ENCODE data around the gene HIVEP1. TPM values are rescaled to one million over a fixed set of nuclear protein-coding genes. Genes with fewer than 3 reads are reported as not detected.
A peak's percentile ranks its signal among the peaks of the same experiment; 100 is the strongest.
"Not testable (repeated sequence)": the region's sequence is repeated elsewhere in the genome, so short reads cannot be mapped to it uniquely, and the experiment has no call there.

The HIVEP1 gene
- total RNA-seq, 1 donor from 2014 or later = 21.5 TPM

DNA sequence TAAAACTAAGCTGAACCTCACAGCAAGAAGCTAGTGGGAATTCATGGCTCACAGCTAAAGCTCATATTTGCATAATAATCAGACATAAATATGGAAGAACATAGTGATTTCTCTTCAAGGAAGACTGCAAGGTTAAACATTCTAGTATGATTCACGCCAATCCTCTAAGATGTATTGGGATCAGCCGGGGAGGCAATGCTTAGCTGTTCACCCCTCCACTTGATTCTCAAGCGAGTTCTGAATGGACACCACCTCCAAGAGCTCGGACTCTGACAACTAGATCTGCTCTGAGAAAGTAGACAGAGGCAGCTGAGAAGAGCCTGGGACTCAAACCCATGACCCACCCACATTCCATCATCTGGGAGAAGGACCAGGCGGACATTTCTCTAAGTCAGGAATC is 159.6 kb downstream of the HIVEP1 start:
- Mint-ChIP-seq H3K36me3 (ENCODE audit: low read depth) (no peaks in the 10 kb centered on the region), H3K4me3 (no peak overlapping the region), H3K27me3 (ENCODE audit: low read depth) (no peaks in the 10 kb centered on the region), H3K9me3 (peaks cover 4% of the 10 kb centered on the region), H3K27ac (ENCODE audit: unreplicated experiment) (peak overlapping the region; percentile 40), H3K4me1 (peaks cover 5% of the 10 kb centered on the region)
- DNase-seq (ENCODE audit: low read depth, low spot score) = no peak
- TF ChIP-seq, protein P1, sequence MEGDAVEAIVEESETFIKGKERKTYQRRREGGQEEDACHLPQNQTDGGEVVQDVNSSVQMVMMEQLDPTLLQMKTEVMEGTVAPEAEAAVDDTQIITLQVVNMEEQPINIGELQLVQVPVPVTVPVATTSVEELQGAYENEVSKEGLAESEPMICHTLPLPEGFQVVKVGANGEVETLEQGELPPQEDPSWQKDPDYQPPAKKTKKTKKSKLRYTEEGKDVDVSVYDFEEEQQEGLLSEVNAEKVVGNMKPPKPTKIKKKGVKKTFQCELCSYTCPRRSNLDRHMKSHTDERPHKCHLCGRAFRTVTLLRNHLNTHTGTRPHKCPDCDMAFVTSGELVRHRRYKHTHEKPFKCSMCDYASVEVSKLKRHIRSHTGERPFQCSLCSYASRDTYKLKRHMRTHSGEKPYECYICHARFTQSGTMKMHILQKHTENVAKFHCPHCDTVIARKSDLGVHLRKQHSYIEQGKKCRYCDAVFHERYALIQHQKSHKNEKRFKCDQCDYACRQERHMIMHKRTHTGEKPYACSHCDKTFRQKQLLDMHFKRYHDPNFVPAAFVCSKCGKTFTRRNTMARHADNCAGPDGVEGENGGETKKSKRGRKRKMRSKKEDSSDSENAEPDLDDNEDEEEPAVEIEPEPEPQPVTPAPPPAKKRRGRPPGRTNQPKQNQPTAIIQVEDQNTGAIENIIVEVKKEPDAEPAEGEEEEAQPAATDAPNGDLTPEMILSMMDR (conservative IDR thresholded peaks at IDR 0.05) = no peak

DNA sequence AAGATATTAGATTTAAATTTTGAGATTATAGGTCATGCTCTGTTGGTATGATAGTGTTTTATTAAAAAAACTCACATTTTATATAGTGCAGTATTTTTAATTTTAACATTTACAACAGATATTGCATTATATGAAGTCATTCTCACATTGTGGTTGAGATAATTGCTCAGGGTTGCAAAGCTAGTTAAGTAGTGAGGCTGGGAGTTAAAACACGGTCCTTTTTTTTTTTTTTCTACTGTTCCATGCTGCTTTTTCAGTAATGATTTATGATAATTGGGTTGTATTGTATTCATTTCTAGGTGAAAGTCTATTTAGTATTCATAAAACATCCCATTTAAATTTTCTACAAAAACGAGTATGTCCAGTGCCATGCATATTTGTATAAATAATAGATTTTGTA is 160.5 kb downstream of the HIVEP1 start:
- Mint-ChIP-seq H3K4me1 (peaks cover 5% of the 10 kb centered on the region), H3K27me3 (ENCODE audit: low read depth) (no peaks in the 10 kb centered on the region), H3K4me3 (no peak overlapping the region), H3K9me3 (peaks cover 5% of the 10 kb centered on the region), H3K36me3 (ENCODE audit: low read depth) (no peaks in the 10 kb centered on the region), H3K27ac (ENCODE audit: unreplicated experiment) (no peak overlapping the region)
- TF ChIP-seq, protein P1 (conservative IDR thresholded peaks at IDR 0.05) = no peak
- DNase-seq (ENCODE audit: low read depth, low spot score) = no peak

DNA sequence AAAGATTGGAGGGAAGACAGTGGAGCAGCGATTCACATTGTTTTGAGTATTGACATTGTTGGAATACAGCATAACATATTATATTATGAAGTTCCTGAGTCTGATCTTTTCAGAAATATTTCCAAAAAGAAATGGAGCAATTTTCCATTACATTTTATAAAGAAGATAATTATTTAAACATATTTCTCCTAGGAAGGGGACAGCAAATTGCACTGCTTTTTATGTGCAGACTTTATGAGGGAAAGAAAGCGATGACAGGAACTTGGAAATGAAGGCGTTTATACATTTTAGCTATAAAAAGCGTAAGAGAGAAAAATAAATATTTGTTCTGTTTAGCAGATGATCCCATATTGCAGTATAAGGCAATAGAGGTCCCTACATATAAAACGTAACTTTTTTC is 161.1 kb downstream of the HIVEP1 start:
- Mint-ChIP-seq H3K36me3 (ENCODE audit: low read depth) (no peaks in the 10 kb centered on the region), H3K27ac (ENCODE audit: unreplicated experiment) (no peak overlapping the region), H3K4me1 (peaks cover 5% of the 10 kb centered on the region), H3K27me3 (ENCODE audit: low read depth) (no peaks in the 10 kb centered on the region), H3K4me3 (no peak overlapping the region), H3K9me3 (peaks cover 5% of the 10 kb centered on the region)
- DNase-seq (ENCODE audit: low read depth, low spot score) = no peak
- TF ChIP-seq, protein P1 (conservative IDR thresholded peaks at IDR 0.05) = no peak

DNA sequence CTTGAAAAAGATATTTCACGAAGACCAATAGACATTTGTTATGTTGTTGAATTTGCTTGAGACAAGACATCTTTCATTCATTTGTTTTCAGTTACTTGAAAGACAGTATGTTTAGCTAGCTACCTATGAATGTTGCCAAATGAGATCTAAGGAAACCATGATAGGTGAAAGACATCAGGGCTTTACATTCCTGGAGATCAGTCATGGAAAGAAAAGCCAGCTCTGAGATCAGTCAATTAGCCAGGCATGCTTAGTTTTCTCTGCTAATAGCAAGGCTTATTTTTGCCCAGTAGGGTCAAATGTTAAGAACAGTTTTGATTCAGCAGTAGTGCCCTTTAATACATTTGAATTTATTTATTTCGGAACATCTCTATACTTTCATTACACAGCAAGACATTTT is 161.5 kb downstream of the HIVEP1 start:
- Mint-ChIP-seq H3K4me3 (no peak overlapping the region), H3K27ac (ENCODE audit: unreplicated experiment) (no peak overlapping the region), H3K27me3 (ENCODE audit: low read depth) (no peaks in the 10 kb centered on the region), H3K36me3 (ENCODE audit: low read depth) (no peaks in the 10 kb centered on the region), H3K4me1 (peaks cover 5% of the 10 kb centered on the region), H3K9me3 (peaks cover 5% of the 10 kb centered on the region)
- TF ChIP-seq, protein P1 (conservative IDR thresholded peaks at IDR 0.05) = no peak
- DNase-seq (ENCODE audit: low read depth, low spot score) = no peak

DNA sequence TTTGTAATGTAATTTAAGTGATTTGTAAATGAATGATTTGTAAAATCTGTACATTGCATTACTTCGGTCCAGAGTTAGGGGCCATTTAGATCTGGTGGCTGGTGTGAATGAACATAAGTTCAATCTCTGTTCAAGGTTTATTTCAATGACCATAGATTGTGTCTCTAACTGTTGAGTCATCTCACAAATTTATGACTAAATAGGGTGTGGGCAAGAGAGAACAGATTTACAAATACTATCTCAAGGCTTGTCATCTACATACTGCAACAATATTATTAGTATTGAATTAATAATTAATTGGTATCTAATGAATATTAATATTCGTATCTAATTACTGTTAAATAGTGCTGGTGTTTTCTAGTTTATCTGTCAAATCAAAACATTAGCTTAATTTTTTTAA is 162.8 kb downstream of the HIVEP1 start:
- peaks cover 5% of the 10 kb centered on the region for H3K4me1 Mint-ChIP-seq
- no peaks in the 10 kb centered on the region for H3K27me3 Mint-ChIP-seq (ENCODE audit: low read depth)
- no peak overlapping the region for H3K27ac Mint-ChIP-seq (ENCODE audit: unreplicated experiment)
- no peak overlapping the region for H3K4me3 Mint-ChIP-seq
- peaks cover 2% of the 10 kb centered on the region for H3K9me3 Mint-ChIP-seq
- no peak for DNase-seq (ENCODE audit: low read depth, low spot score)
- no peaks in the 10 kb centered on the region for H3K36me3 Mint-ChIP-seq (ENCODE audit: low read depth)
- TF ChIP-seq, protein P1 (conservative IDR thresholded peaks at IDR 0.05) = no peak

DNA sequence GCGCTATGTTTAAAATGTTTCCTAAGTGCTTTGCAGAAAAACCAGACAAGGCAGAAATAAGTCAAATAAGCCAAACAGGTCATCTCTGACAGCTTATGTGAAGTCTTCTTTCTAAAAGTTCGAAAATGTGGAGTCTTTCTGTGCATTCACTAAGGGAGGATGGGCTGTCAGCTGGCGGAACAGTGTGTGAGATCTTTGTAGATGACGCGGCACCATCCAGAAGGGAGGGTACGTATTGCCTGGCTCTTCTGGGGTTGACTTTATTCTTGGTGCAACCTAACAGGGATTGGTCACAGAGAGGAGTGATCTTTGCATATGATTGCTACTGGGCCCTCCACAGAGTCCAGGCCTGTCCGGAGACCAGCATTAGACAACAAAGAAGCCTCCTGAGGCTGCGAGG is 163.5 kb downstream of the HIVEP1 start:
- Mint-ChIP-seq H3K4me3 (no peak overlapping the region), H3K4me1 (peaks cover 5% of the 10 kb centered on the region), H3K36me3 (ENCODE audit: low read depth) (no peaks in the 10 kb centered on the region), H3K9me3 (peaks cover 2% of the 10 kb centered on the region), H3K27me3 (ENCODE audit: low read depth) (no peaks in the 10 kb centered on the region), H3K27ac (ENCODE audit: unreplicated experiment) (no peak overlapping the region)
- no peak for DNase-seq (ENCODE audit: low read depth, low spot score)
- TF ChIP-seq, protein P1 (conservative IDR thresholded peaks at IDR 0.05) = no peak

DNA sequence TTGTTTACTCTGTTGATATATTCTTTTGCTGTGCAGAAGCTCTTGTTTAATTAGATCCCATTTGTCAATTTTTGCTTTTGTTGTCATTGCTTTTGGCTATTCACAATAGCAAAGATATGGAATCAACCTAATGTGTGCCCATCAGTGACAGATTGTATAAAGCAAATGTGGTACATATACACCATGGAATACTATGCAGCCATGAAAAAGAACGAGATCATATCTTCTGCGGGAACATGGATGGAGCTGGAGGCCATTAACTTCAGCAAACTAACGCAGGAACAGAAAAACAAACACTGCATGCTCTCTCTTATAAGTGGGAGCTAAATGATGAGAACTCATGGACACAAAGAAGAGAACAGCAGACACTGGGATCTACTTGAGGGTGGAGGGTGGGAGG is 164.7 kb downstream of the HIVEP1 start:
- not testable (repeated sequence) for H3K27ac Mint-ChIP-seq (ENCODE audit: unreplicated experiment); H3K4me1 Mint-ChIP-seq; DNase-seq (ENCODE audit: low read depth, low spot score); H3K36me3 Mint-ChIP-seq (ENCODE audit: low read depth); H3K9me3 Mint-ChIP-seq; H3K27me3 Mint-ChIP-seq (ENCODE audit: low read depth); H3K4me3 Mint-ChIP-seq

All from neural crest cell (in vitro differentiated cells).